Mesodermal cell (in vitro differentiated cells): ENCODE data around the gene MPHOSPH10.
"Not testable (repeated sequence)": the region's sequence is repeated elsewhere in the genome, so short reads cannot be mapped to it uniquely, and the experiment has no call there.

Source experiments
- H3K27ac ChIP-seq: 2 replicates; pipeline ENCODE4 v1.7.0; 2013; ENCODE audit warnings: mild to moderate bottlenecking, low read depth, low read length, moderate library complexity; ENCODE audit not compliant: severe bottlenecking
- H3K36me3 ChIP-seq: 2 replicates; pipeline ENCODE4 v1.7.1; 2013; ENCODE audit warnings: mild to moderate bottlenecking, low read length, moderate library complexity; ENCODE audit not compliant: control insufficient read depth, insufficient read depth
- H3K4me1 ChIP-seq: one replicate; pipeline ENCODE4 v1.7.1; 2013; ENCODE audit warnings: mild to moderate bottlenecking, low read length; ENCODE audit not compliant: insufficient read depth, control insufficient read depth, poor library complexity, severe bottlenecking
- H3K4me3 ChIP-seq: 2 replicates; pipeline ENCODE4 v1.7.0; 2013; ENCODE audit warnings: low read length, control low read depth, mild to moderate bottlenecking; ENCODE audit not compliant: insufficient read depth, poor library complexity, severe bottlenecking; ENCODE audit errors: extremely low read depth
- H3K9me3 ChIP-seq: 2 replicates; pipeline ENCODE4 v1.7.1; 2013; ENCODE audit warnings: mild to moderate bottlenecking, low read length, moderate library complexity; ENCODE audit not compliant: control insufficient read depth
- WGBS, 2 experiments: methylation state at CpG; one replicate each; pipeline ENCODE4 v1.1.5; 2013; ENCODE audit warnings: missing lambda C conversion rate in 2 of 2; ENCODE audit not compliant: insufficient coverage in 2 of 2; 5-methylcytosine and 5-hydroxymethylcytosine counted together

MPHOSPH10 gene

DNA sequence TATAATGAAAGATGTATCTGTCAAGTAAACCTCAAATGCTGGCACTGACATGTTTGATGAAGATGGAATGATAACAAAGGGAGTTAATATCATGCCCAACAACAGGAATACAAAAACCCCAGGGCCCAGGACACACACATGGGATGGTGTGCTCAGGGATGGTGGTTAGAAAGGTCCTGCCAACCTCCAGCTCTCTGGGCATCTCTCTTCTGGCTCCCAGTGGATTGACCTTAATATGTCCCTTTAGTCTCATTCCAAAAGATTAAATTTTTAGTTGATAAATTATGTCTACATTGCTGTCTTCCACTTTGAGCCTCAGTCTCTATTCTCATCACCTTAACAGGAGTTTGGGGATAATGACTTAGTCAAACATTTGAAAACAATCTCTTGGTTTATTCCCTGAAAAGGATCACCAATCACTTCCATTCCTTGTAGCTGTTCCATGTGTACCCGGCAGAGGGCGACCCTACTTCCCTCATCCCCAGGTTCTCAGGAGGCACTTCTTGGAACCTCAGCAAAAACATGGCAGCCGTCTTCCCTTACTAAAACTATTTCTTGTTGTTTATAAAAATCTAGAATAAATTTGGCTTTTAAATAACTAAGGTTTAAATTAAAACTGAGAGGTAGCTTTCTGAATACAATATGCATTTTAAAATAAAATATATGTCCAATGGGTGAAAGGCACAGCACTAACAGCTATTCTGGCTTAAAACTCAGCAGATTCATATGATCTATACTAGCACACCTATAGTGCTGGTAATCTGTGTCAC, 30.1 kb upstream of the MPHOSPH10 start:
- no peaks in the 10 kb centered on the region for H3K36me3 ChIP-seq
- peaks cover 8% of the 10 kb centered on the region for H3K4me1 ChIP-seq
- no peak overlapping the region for H3K4me3 ChIP-seq
- 17% methylated on average over 1 of the region's 3 CpGs; no CpG with 5 or more reads in 1 of the 2 experiments for WGBS, 2 experiments
- peaks cover 3% of the 10 kb centered on the region for H3K9me3 ChIP-seq
- H3K27ac ChIP-seq, result no peak overlapping the region

DNA sequence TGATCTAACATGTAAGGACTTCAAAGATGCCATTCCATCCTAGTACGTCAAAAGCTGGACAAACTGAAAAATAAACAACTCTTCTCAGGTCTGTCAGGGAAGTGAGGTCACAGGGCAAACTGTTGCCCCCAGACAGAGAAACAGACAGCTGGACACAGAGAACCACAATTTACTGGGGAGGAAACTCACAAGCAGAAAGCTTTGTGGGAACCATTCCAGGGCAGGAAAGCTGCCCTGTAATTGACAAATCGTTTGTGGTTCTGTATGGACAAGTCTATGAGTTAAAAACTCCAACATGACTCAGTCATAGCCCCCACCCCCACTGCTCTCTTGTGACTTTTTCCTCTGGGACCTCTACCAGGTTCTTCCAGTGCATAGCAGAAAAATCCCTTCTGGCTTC, 28.8 kb upstream of the MPHOSPH10 start:
- Histone ChIP-seq H3K36me3 (no peaks in the 10 kb centered on the region), H3K9me3 (peaks cover 11% of the 10 kb centered on the region), H3K4me1 (peaks cover 8% of the 10 kb centered on the region), H3K27ac (peak overlapping the region; percentile 59), H3K4me3 (no peak overlapping the region)
- WGBS, 2 experiments, result 82 to 83% methylated on average over 2 of the region's 2 CpGs

DNA sequence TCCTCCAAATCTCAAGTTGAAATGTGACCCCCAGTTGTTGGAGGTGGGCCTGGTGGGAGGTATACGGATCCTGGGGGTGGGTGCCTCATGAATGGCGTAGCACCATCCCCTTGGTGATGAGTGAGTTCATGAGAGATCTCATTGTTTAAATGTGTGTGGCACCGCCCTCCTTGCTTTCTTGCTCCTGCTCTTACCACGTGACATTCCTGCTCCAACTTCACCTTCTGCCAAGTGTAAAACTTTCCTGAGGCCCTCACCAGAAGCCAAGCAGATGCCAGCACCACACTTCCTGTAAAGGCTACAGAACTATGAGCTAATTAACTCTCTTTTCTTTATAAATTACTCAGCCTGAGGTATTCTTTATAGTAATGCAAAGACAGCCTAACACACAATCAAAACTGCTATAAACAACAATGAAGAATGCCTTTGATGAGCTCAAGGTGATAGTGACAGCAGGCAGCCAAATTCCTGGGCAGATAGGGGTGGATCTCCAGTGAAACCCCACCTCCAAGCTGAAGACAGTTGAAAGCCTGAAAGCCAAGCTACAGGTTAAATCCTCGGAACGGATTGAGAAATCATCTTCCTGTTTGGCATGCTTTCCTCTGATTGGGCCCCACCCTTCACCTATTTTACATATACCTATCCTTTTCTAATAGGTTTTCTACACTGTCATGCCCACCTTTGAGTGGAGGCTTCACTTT, 27.3 kb upstream of the MPHOSPH10 start:
- Histone ChIP-seq H3K4me3 (no peak overlapping the region), H3K27ac (no peak overlapping the region), H3K4me1 (peaks cover 8% of the 10 kb centered on the region), H3K9me3 (peaks cover 11% of the 10 kb centered on the region), H3K36me3 (no peaks in the 10 kb centered on the region)
- 70 to 74% methylated on average over 3 to 4 of the region's 6 CpGs for WGBS, 2 experiments

DNA sequence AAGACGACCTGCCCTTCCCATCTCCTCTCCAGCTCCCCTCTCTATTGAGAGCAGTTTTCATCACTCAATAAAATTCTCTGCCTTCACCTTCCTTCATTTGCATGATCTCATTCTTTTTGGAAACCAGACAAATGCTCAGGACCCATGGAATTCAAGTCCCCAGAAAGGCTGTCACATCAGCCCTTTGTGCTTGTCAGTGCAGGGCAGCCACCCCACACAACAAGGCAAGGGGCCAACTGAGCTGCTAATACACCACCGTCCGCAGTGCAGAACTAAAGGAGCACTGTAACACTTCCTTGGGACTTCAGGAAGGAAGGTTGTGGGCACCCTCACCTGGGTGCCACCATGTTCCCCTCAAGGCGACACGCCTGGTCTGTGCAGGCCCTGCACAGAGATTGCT, 26.6 kb upstream of the MPHOSPH10 start:
- WGBS, 2 experiments, result 89 to 92% methylated on average over 3 to 5 of the region's 5 CpGs
- no peak overlapping the region for H3K4me3 ChIP-seq

DNA sequence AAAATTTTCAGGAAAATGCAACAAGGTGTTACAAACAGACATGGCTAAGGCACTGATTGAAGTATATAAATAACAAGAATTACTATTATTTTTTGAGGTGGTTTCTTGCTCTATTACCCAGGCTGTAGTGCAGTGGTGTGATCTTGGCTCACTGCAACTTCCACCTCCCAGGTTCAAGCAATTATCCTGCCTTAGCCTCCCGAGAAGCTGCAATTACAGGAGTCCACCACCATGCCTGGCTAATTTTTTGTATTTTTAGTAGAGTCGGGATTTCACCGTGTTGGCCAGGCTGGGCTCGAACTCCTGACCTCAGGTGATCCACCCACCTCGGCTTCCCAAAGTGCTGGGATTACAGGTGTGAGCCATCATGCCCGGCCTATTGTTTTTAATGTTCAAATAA, 24.0 kb upstream of the MPHOSPH10 start:
- H3K4me3 ChIP-seq, H3K27ac ChIP-seq, H3K4me1 ChIP-seq: not testable (repeated sequence)
- Histone ChIP-seq H3K9me3 (peaks cover 11% of the 10 kb centered on the region), H3K36me3 (peaks cover 13% of the 10 kb centered on the region)
- WGBS, 2 experiments, result 86 to 95% methylated on average over 4 of the region's 6 CpGs

More for the DNA sequence above, 26.6 kb upstream of the MPHOSPH10 start:
- Histone ChIP-seq H3K4me1 (peaks cover 8% of the 10 kb centered on the region), H3K27ac (no peak overlapping the region), H3K36me3 (peaks cover 3% of the 10 kb centered on the region), H3K9me3 (peaks cover 11% of the 10 kb centered on the region)

DNA sequence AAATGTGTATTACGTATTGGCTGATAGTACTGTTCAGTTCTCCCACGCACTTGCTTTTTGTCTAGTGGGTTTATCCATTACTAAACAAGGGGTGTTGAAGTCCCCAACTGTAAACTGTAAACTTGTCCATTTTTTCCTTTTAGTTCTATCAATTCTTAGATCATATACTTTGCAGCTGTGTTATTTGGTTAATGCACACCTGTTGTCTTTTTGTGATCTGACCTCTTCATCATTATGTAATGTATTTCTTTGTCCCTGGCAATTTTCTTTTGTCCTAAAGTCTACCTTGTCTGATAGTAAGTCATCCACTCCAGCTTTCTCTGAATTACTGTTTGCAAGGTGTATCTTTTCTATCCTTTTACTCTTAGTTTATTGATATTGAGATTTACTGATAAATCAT, 22.3 kb upstream of the MPHOSPH10 start:
- 70 to 92% methylated on average over 2 of the region's 2 CpGs for WGBS, 2 experiments
- no peak overlapping the region for H3K27ac ChIP-seq
- H3K4me1 ChIP-seq, result no peaks in the 10 kb centered on the region
- peaks cover 15% of the 10 kb centered on the region for H3K36me3 ChIP-seq
- peaks cover 11% of the 10 kb centered on the region for H3K9me3 ChIP-seq
- H3K4me3 ChIP-seq, result no peak overlapping the region

DNA sequence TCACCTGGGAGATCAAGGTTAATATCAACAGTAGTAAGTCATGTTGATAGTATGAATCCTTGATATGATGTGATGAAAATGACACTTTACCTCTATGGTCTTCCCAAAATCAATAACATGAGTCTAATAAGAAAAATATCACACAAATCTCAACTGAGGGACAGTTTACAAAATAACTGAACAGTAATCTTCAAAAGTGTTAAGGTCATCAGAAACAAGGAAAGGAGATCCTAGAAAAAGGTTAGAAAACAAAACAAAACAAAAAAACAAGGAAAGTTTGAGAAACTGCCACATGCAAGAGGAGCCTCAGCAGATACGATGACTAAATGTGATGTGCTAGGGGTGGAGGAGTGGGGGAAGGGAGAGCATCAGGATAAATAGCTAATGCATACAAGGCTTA, 16.6 kb upstream of the MPHOSPH10 start:
- WGBS, 2 experiments, result 78 to 92% methylated on average over 1 of the region's 1 CpG

DNA sequence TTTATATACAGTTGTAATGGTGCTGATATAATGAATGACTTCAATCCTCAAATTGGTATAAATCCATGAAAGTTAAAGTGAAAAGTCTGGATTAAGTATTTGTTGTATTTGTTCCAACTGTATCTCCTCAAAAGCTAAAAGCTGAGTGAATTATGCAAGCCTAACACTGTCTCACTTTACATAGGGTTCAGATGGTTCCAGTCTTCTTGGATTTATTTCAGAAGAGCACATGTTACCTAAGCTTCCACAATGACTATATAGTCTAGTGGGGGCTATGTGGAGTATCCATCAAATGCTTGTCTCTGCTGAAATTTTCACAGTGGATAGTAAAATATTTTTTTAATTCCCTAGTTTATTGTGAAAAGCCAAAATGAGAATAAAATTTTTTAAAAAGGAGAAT, 13.4 kb upstream of the MPHOSPH10 start:
- no peaks in the 10 kb centered on the region for H3K4me1 ChIP-seq
- H3K9me3 ChIP-seq, result no peaks in the 10 kb centered on the region
- H3K27ac ChIP-seq, result no peak overlapping the region
- no peak overlapping the region for H3K4me3 ChIP-seq
- H3K36me3 ChIP-seq, result peaks cover 50% of the 10 kb centered on the region

More for the DNA sequence above, 16.6 kb upstream of the MPHOSPH10 start:
- Histone ChIP-seq H3K4me1 (no peaks in the 10 kb centered on the region), H3K9me3 (no peaks in the 10 kb centered on the region), H3K4me3 (no peak overlapping the region), H3K27ac (no peak overlapping the region), H3K36me3 (peaks cover 42% of the 10 kb centered on the region)

DNA sequence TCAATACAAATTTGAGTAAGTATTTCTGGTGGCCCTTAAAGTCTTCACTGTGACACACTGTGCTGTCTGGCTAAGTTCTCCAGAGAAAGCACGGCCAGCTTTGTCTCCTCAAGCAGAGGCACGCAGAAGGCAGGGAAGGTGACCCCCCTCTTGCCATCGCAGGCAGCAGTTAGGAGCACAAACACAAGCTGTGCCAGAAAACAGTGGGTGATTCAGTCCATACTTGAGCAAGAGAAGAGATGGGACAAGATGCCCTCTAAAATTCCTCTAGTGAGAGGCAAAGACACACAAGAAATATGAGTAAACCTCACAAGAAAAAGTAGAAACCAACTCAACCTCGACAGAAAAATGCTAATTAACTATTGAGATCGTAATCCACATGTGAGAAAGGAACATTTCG, 10.2 kb upstream of the MPHOSPH10 start:
- Histone ChIP-seq H3K36me3 (peaks cover 56% of the 10 kb centered on the region), H3K27ac (no peak overlapping the region), H3K4me1 (no peaks in the 10 kb centered on the region), H3K4me3 (no peak overlapping the region), H3K9me3 (no peaks in the 10 kb centered on the region)
- WGBS, 2 experiments, result 88 to 95% methylated on average over 4 to 5 of the region's 6 CpGs

DNA sequence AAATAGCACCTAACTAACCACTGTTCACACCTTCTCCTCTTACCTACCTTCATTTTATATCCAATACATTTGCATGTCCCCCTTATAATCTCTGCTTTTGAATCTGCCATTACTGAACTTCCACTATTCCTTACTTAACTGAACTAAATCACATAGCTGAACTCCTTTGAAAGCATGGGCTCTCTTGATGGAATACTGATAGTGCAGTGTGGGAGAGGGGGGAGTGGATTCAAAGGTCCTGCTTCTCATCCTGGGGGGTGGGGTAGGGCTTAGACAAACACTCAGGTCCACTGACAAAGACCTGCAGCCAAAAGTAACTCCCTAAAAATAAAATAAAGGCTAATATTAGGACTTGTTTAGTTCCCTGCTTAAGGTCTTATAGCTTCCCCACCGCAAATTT, 9.0 kb upstream of the MPHOSPH10 start:
- H3K9me3 ChIP-seq, result no peaks in the 10 kb centered on the region
- no peak overlapping the region for H3K27ac ChIP-seq
- H3K4me3 ChIP-seq, result no peak overlapping the region
- no peaks in the 10 kb centered on the region for H3K4me1 ChIP-seq
- peaks cover 51% of the 10 kb centered on the region for H3K36me3 ChIP-seq
- WGBS, 2 experiments, result 100% methylated on average over 1 of the region's 1 CpG; no CpG with 5 or more reads in 1 of the 2 experiments
